Activated CD4-positive, alpha-beta T cell treated with anti-CD3 and anti-CD28 coated beads, Interleukin-2, amount 50 U/mL, for 24 hours (primary cell): ENCODE results near the gene DSN1.

Experiments used
- DNase-seq, 2 donors: peaks; one replicate each; pipeline ENCODE4 v3.0.0-alpha.2; 2020; ENCODE audit warnings: low read depth in 1 of 2, low spot score in 1 of 2

DSN1 gene

GRCh38 chr20:36756496-36756895 is 17.1 kb downstream of the DSN1 start:
- DNase-seq, result no peak

- no peak for DNase-seq
Measured at GRCh38 chr20:36754656-36755222, 18.8 kb downstream of the DSN1 start.

- DNase-seq, result no peak
Measured at GRCh38 chr20:36752582-36752981, 21.0 kb downstream of the DSN1 start.

DNA sequence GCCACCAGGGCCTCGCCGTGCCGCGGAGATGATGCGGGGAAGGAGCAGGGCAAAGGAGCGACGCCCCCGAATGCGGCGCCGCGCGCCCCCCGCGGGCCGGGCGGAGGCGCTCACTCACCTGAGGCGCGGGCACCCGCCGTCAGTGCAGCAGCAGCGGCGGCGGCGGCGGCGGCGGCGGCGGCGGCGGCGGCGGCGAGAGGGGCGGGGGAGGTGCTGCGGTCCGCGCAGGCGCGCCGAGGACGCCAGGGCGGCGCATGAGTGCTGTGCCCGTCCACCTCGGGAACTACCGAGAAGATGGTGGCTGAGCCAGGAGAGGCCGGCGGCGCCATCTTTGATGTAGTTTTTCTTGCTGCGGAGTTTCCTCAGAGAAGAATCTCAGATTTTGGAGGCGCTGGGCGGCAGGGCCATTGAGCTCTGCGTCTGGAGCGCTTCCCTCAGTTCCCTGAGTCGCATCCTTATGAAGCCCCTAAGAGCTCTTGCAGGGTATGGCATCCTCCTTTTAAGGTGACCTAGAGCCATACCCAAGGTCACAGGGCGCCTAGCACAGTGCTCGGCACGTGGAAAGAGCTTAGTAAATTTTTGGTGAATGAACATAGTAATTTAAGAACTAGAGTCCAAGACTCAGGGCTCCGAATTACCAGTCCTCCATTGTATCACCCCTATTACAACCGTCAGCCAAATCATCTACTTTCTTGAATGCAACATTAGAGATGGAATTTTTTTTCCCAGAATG is 27.5 kb downstream of the DSN1 start, which contains the start of gene NDRG3:
NDRG3 (minus strand) TSS at position 164 of the 733 bp plus-strand sequence. CDS start 24,355 bp downstream, outside the sequence.
- peak; percentile 75 to 89 for DNase-seq

DNA sequence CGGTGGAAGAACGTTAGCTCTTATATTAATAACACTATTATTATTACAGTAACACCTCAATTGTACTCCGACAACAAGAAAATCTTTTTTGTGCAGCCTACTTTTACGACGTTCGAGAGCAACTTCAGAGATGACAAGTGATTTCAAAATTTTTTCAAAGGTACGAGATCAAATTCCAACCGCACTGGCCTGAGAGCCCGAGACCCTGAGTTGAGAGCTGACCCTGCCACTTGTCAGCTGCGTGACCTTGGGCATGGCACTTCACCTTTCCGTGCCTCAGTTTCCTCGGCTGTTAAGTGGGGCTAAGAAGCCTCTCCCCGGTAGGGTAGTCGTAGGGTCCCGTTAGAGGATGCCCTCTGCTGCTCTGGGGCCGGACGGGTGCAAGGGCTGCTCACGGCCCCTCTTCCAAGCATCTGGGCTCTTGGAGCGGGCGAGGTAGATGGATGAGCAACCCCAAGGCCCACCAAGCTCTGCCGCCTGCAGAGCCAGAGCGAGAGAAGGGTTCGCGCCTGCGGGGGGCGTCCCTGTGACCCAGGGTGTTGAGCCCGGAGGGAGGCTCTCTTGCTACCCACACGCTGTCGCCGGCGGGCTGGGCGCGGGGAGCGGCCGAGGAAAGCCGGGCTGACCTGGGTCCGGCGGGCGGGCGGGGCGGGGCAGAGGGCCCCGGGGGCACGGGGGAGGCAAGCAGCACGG is 28.2 kb downstream of the DSN1 start:
- no peak for DNase-seq

DNA sequence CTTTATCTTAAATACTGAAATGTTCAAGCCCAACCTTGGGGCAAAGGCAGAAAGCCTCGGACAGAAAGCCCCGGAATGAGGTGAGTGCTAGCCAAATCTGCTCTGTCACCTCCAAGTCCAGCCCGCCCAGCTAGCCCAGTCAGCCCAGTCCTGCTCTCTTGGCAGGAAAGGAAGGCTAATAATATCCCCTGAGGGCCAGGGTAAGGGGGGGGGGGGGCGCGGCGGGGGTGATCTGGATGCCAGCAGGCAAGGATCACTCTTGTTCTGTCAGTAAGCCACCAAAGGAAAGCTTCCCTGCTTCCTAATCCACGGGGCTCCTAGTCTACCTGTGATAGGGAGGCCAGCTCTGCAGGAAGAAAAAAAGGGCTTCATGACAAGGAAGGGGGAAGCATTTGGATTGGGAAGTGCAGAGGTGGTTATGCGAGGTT is 28.8 kb downstream of the DSN1 start:
- DNase-seq, result no peak

DNA sequence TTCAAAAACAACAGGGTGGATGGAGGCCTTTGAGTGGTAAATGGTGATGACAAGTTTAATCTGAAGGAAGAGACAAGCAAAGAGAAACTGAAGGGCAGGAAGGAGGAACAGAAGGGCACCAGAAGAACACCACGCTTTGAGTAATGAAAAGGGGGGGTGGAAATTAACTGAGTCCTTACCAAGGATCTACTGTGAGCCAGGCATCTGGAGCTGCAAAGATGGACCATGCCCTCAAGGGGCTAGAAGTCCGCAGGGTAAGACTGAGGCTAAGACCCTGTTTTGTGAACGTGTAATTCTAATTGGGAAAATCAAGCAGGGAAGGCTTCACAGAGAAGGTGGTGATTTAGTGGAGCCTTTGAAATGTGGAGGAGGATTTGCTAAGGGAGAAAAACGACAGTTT is 29.3 kb downstream of the DSN1 start:
- DNase-seq, result no peak

DNA sequence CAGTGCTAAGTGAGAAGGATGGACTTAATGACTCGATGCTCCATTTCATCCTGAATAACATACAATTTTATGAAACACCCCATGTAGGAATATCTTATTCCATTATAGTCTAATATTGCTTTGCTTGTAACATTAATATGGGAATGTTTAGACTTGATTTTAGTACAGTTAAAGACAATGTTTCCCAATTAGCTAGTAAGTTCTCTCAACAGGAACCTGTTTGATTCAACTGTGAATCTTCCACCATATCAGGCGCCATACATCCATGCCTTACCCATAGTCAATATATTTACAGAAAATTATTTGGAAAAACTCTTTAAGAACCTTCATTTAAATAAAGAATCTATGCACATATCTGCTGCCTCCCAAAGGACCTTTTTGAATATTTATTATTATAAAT is 31.0 kb downstream of the DSN1 start:
- DNase-seq, result no peak

DNA sequence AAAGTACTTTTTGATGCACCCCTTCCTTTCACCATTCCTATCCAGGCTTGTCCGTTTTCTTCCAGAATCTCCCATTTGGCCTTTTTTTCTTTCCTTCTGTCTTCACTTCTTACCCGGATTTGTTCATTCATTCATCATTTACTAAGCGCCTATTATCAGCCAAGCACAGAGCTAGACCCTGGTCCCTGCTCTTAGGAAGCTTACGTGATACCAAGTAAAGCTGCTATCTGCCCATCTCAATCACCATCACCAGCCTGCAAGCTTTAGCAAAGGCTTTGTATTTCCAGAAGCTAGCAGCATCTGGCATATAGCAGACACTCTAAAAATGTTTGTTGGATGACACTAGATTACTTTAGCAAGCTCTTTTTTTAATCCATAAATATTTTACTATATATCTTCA is 32.5 kb downstream of the DSN1 start:
- DNase-seq, result no peak

GRCh38 chr20:36737183-36737499 is 36.4 kb downstream of the DSN1 start:
- DNase-seq, result no peak

DNA sequence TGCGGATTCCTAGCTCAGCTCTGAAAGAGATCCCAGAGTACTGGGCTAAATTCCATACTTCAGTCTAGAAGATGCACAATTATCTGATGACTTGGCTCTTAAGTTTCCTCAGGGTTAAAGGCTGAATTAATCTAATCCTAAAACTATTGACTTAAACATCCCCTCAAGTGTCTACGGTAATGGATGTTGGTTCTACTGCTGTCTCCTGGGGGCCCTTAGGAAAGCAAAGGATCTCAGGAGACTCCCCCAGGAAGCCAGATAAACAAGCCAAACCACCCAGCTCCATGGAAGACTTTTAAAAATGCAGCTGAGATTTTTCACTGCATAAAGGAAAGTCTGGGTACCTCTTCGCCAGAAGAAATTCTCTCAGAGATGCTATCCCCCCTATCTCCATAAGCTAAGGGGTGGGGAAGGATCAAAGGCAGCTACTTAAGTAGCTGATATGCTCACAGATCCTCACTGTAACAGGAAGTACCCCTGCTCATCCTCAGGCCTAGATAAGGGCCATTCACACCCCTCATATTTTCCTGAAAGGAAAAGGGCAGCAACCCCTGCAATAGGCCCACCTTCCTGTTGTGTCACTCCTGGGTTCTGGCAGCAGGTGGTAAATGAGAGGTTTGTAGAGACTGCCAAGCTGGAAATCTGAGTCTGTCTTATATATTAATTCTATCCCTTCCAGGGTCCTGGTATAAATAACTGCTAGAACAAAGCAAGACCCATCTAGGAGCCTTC is 36.9 kb downstream of the DSN1 start:
- no peak for DNase-seq

- DNase-seq, result no peak
Measured at GRCh38 chr20:36732456-36732855, 41.1 kb downstream of the DSN1 start.

DNA sequence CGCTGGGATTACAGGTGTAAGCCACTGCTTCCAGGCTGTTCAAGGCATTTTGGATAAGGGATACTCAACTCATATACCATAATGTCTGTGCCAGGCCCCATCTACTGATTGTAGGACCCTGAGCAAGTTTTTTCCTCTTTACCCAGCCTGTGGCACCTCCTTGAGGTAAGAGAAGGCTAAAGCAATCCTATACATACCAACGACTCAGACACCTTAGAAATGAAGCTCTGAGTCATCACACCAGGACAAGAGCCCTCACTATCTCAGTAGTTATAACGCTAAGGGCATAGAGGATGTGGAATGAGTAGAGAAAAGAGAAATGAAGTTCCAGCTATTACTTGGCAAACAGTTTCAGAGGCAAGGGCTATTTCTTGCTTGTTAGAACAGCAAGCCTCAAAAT is 44.6 kb downstream of the DSN1 start:
- no peak for DNase-seq

DNA sequence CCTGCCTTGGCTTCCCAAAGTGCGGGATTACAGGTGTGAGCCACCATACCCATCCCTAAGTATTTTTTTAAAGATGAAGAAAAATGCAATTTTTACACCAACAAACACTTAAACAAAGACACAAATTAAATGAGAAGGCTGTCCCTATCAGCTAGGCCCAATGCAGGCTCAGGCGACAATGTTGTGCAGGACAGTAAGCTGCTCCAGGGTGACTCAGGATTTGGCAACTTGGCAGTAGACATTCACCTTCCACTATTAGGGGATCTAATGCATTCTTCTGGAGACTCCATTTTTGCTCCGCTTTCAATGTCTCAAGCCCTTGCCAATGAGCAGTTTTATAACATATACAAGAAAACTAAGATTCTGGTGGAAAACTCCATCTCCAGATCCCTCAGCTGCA is 47.4 kb downstream of the DSN1 start:
- no peak for DNase-seq

DNA sequence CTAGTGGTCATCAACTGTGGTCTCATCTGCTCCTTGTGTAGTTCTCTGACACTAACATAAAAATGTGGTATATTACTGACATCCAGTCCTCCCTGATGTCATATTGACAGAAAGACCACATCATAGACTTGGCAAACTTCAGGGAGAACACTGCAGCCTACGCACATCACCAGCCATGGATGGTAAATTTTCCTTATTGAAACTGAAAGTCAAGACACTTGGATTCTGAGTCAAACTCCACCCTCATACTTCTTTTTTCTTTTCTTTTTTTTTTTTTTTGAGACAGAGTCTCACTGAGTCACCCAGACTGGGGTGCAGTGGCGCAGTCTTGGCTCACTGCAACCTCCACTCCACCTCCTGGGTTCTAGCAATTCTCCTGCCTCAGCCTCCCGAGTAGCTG is 53.1 kb downstream of the DSN1 start:
- peak in 1 of 2 donors; percentile 14 for DNase-seq

DNA sequence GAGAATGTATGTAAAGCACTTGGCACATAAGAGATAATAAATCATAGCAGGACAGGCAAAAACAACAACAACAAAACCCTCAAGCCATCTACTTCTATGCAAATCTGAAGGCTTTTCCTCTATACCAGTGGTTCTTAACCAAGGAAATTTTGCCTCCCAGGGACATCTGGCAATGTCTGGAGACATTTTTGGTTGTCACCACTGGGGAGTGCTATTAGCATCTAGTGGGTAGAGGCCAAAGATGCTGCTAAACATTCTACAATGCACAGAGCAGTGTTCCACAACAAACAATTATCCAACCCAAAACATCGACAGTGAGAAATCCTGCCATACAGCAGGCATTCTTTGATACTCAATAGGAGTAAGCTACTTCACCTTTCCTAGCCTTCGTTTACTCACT is 55.9 kb downstream of the DSN1 start:
- no peak for DNase-seq

DNA sequence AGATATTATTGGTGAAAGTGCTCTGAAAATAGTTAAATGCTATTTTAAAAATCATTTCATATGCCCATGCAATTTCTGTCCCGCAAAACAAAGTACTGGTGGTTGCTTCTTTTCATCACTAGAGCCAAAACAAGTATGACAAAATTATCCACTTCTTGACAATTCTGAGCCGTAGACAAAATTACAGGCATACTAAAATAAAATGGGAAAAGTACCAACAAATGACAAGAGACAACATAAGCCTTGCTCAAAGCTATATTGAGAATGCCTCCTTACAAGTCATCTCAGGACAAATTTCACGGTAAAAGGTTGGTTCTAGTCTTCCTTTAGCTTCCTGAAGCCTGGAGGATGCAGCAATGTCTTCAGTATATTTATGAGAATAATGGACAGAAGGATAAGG is 56.5 kb downstream of the DSN1 start:
- DNase-seq, result no peak

- DNase-seq, result no peak
Measured at GRCh38 chr20:36712775-36713174, 60.8 kb downstream of the DSN1 start.

GRCh38 chr20:36709126-36709525 is 64.4 kb downstream of the DSN1 start:
- DNase-seq, result no peak

- DNase-seq, result no peak
Measured at GRCh38 chr20:36703530-36703929, 70.0 kb downstream of the DSN1 start.
